Stimulated activated CD8-positive, alpha-beta memory T cell treated with anti-CD3 and anti-CD28 coated beads, Interleukin-15, amount 100 ng/mL, for 48 hours (primary cell): ENCODE data around the gene GRID1.

Source experiments
- DNase-seq, 2 donors: peaks; one replicate each; pipeline ENCODE4 v3.0.0-alpha.2; 2020; ENCODE audit warnings: low read depth in 2 of 2

Gene GRID1

DNA sequence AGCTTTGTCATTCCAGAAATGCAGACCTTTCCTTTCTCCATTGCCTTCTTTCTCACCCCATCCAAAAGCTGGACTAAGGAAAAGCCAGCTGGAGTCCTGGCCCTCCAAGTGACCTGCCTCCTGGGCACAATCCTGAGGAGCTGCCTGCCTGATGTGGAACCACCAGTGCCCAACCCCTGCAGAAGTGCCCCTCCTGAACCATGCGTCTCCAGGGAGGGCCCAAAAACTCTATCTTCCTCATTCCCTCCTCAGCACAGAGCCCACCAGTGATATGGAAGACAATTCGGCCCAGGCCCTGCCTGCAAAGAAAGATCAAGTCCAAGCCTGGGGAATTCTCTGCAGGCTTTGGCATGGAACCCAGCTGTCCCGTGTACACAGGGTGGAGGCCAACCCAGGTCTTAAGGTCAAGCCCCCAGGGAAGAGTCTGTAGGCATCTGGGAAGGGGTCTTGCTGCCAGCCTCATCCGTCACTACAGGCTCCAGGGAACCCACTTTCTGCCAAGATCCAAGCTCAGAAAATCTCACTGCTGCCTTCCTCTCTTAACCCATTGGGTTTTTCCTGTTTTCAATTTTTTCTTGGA, 3.5 kb upstream of the GRID1 start:
- no peak for DNase-seq

GRCh38 chr10:86368987-86369386, 2.4 kb upstream of the GRID1 start:
- no peak for DNase-seq

DNA sequence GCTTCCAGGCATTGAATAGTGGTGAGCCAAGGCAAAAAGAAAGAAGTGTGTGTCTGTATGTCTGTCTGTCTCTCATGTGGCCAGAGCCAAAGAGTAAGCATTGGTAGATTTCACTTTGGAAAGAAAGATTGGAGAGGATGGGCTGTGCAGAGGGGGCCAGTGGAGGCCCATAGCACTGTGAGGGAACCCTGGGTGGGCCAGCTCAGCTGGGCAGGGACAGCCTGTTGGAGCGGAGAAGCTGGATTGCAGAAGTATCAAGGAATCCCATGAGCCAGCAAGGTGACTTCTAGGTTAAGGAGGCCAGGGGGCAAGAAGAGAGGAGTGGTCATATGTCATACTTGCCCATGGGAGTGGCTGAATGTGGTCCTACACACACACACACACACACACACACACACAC, 1.5 kb upstream of the GRID1 start:
- no peak for DNase-seq

- DNase-seq: no peak
Observed at GRCh38 chr10:86367152-86367951, 757 bp upstream of the GRID1 start.

GRCh38 chr10:86366902-86367151, 232 bp upstream of the GRID1 start:
- DNase-seq: no peak

- no peak for DNase-seq
Observed at GRCh38 chr10:86365346-86366032, 1.1 kb downstream of the GRID1 start.

DNA sequence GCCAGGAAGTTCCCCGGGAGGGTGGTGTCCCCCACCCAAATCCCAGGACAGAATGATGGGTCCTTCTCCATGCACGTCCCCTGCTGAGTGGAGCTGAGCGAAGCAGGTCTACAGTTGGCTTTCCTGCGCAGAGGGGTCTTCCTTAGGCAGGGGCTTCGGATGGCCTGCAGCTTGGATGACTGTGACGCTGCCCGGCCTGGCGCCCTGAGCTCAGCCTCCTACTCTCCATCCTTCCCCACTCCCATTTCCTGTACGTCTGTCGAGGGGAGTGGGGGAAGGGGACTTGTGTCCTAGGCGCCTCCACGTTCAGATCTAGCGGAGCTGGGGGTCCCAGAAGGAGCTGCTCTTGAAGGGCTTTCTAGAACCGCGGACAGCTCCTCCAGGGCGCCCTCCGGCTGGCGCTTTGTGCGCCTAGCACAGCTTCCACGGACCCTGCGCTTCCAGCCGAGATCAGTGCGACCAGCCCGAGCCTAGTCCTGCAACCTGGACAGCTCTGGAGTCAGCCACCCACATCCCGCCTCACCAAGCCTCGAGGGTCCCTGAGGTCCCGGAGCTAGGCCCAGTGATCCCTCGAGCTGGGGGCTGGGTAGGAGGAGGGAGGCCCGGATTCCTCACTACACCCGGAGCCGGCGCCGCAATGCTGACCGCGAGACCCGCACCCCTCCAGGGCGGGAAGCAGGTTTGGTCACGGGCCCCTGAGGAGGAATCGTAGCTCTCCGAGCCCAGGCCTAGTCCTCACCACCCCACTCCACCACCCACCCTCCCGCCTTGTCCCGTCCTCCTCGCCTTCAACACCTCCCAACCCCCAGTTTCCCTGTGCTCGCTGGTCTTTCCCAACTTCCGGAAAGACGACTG, 1.9 kb downstream of the GRID1 start:
- DNase-seq: no peak

- no peak for DNase-seq
Observed at GRCh38 chr10:86363833-86364490, 2.6 kb downstream of the GRID1 start.

DNA sequence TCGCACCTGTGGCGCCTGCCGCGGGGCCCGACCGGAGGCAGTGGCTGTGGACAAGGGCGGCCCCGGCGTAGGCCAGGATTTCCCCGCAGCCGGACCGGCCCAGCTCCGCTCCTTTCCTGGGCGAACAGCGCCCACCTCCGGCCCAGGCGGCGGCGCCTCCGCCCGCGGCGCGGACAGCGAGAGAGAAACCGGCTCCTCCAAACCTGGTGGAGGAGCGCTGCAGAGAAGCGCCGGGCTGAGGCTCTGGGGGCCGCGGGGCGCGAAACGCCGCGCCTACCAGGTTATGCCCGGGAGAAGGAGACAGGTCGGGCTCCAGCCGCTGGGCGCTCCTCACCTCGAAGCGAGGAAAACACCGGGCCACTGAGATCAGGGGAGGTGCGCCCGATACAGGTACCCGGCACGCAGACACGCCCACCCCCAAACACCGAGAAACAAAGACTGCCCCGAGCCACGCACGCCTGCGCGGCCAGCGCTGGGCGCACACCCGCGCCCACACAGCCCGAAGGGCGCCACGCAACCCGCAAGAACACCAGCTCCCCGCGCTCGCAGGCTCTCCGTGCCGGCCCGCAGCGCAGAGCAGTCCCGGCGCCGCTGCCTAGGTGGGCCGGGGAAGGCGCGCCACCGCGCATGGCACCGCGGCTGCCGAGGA, 3.3 kb downstream of the GRID1 start:
- DNase-seq: no peak

DNA sequence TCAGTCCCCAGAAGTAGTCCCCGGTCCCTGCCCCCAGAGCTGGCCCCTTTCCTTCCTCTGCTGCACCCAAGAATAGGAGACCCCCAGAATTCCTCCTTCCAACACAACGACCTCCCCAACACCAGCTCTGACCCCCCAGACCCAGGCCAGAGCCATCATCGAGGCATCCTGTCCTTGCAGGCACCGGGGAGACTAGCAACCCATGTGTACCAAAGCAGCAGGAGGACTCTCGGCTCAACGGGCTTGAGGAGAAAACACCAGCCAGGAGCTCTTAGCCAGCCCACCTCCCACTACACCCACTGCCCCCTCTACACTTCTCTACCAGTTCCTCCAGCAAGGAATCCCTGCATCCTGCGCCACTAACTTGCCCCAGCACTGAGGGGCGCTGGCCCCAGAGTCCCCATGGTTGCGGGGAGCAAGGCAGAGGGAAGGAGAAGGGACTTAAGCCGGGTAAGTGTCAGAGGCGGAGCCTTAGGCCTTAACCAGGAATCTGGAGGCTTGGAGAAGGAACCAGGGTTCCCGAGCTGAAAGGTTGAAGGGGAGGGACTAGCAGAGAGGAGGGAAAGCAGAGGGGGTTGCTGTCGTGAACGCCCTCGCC, 3.9 kb downstream of the GRID1 start:
- DNase-seq: no peak

DNA sequence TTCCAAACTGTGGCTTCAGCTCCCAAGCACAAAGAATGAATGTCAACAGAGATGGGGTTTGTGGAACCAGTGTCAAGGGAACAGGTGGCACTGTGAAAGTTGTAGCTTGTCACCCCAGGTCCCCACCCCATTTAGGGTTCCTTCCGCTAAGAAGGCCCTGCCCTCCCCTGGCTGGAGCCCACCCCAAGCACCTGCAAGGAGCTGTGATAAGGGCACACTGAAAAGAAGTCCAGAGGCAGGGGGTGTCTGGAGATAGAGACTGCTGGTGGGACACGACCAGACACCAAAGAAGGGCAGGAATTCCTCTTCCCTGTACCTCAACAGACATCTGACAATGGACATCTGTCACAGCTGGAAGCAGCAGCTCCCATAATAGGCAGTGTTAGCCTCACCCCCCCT, 4.5 kb downstream of the GRID1 start:
- no peak for DNase-seq

DNA sequence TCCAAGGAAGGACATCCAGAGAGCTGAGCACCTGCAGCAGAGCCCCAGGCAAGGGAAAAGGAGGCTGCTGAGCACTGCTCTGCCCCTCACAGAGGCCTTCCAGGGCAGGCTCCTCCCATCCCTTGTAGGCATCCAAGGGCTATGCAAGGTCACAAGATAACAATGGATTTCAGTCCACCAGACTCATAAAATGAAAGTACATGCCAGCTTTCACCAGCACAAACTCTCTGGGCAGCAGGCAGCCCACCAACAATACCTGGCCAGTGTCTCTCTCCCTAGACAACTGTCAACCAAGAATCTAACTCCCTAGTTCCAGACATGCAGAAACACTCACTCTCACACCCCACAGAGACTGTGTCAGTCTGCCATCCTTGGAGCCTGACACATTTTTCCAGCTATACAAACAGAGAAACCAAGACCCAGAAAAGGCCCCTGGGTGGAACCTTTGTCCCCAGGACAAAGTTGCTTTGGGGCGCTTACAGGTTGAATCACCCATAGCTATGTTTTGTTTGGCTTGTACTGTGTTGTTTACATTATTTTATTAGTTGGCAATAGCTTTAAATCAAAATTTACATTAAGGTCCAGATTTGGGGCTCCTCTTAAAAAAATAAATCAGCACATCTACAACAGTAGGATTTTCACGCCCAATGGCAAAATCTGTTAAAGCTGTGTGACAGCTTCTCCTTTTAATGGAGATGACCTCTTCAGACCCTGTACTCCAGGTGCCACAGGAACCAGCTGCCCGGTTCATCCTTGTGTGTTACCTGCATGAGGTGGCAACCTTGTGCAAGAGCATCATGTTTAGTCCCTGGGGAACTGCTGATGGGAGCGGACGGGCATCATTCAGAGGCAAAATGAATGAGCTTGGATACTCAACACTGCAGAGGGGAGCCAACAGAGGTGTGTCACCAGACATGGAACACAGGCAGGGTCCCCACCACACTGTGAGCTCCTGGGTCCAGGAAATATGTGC, 5.2 kb downstream of the GRID1 start:
- DNase-seq: no peak

DNA sequence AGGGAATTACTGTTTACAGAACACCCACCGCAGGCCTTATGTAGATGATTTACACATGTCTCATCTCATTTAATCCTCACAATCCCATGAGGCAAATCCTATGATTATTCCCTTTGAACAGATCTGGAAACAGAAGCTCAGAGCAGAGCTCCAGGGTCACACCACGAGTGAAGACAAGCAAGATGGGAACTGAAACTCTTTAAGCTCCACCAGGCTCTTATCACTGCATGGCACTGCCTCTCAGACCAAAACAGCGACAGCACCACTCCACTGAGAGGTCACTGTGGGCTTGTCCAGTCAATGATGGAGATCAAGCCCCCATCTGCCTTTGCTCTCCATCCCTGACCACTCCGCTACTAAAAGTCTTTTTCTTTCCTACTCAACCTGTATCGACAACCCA, 5.9 kb downstream of the GRID1 start:
- DNase-seq: no peak

GRCh38 chr10:86359954-86360353, 6.6 kb downstream of the GRID1 start:
- no peak for DNase-seq

DNA sequence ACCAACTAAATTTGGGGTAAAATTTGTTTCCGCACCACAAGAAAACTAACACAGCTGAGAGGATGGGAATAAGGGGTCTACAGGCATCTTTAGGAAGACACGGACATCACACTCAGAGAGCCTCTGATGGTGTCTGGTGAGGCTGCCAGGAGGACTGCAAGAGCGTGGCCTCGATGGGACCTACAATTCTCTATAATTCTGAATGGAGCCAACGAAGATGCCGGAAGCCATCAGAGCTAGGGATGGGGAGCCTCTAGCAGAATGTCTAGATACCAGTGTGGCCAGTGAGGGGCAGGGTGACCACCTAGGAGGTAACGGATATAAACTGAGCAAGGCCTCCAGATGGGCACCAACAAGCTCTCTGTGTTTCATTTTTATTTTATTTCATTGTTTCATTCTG, 7.5 kb downstream of the GRID1 start:
- DNase-seq: no peak

DNA sequence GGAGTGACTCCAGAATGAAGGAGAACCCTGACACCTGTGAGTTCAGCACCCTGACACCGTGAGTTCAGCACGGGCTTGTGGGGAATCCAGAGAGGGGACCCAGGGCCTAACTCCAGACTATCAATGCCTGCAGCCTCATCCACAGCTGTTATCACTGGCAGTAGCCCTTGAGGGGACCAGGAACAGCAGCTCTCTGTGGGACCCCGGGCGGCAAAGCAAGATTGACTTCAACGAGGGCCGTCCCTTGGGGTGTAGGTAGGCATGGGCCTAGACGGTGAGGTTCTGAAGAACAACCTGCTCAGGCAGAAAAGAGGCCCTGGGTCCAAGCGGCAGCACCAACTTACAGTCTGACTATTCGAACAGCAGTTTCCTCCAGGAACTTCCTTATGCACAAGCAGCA, 8.9 kb downstream of the GRID1 start:
- no peak for DNase-seq

DNA sequence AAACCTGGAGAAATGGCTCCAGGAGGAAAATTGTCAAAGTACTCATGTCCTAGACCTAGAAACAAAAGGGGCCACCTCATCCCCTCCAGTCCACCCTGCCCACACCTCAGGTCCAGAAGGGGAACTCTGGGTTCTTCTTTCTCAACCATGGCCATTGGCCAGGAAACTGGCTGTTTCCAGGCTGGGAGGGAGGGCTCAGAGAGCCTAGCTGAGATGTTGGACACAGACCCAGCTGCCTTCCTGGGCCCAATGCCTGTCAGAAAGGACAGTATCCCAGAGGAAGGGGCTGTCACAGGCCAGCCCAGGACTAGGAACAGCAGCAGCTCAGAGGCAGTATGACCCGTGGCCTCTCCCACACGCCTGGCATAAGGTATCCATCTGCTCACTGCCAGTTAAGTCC, 9.6 kb downstream of the GRID1 start:
- no peak for DNase-seq

DNA sequence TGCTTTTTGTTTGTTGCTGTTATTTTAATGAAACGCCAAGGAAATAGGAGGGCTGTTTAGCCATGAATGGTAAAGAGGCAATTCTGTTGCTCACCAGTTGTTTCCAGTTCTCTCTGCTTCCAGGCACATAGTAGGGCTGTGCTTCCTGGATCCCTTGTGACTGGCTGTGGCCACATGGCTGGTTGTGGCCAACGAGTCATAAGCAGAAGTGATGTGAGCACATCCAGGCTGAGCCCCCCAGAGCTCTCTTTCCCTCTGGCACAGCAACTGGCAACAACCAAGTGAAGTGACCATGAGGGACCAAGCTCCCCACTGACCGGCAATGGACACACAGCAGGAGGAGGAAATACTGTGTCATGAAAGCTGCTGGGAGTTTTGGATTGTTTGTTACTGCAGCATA, 10.3 kb downstream of the GRID1 start:
- DNase-seq: no peak

DNA sequence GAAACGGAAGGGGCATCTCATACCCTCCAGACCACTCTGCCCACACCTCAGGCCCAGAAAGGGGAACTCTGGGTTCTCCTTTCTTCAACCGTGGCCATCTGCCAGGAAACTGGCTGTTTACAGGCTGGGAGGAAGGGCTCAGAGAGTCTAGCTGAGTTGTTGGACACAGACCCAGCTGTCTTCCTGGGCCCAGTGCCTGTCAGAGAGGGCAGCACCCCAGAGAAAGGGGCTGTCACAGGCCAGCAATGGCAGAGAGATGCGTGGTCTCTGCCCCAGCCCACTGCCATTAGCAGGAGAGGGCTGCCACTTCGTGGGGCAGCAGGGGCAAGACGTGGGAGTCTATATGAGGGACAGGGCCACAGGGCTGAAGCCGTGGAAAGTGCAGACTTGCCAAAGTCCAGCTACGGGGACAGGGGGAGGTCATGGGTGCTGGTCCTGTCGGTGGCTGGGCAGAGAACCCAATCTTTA, 11.0 kb downstream of the GRID1 start:
- no peak for DNase-seq
